ENCODE results near the gene TAL1. TPM values are rescaled to one million over a fixed set of nuclear protein-coding genes. Genes with fewer than 3 reads are reported as not detected.

TAL1 gene
- total and polyA plus RNA-seq, 10 of the 15 experiments (the other 5 are each of a cell fraction or from before 2014, with no cell fraction given) = 0.05 TPM; not detected in 9

- no peak for TF ChIP-seq CUX1 (IDR thresholded peaks at IDR 0.05; ENCODE audit: insufficient replicate concordance, low read depth, low read length)
Measured at GRCh38 chr1:47241114-47242113, 9.4 kb upstream of the TAL1 start (continued).

- ATAC-seq (no peak), FAIRE-seq (no peak), DNase-seq (ENCODE audit: low read depth, low spot score) (no peak)
- ChIA-PET RAD21 (ENCODE audit: unreplicated experiment) (no interaction called here), CTCF (interaction anchor here (0.6 to 1.1 kb wide), 2 partner anchors 24 to 240 kb away, joined by 3 to 4 read pairs; no protein-coding TSS in a partner anchor), POLR2A (no interaction called here), SMC1A (ENCODE audit: uncharacterized antibody, unreplicated experiment) (no interaction called here)
- Histone ChIP-seq H3K4me2 (ENCODE audit: control insufficient read depth, insufficient read depth) (no peak overlapping the region), H3K36me3 (ENCODE audit: control insufficient read depth in 2 of 2, insufficient read depth in 2 of 2, low read length in 1 of 2) (no peaks in the 10 kb centered on the region), H4K20me1 (ENCODE audit: control insufficient read depth, insufficient read depth) (no peaks in the 10 kb centered on the region), H3K4me1 (ENCODE audit: control insufficient read depth, insufficient read depth, low read length) (no peaks in the 10 kb centered on the region), H3K79me2 (ENCODE audit: control insufficient read depth, insufficient read depth, low read length) (no peaks in the 10 kb centered on the region), H3K9me3 (replicated peaks; ENCODE audit: control insufficient read depth, insufficient read depth, low read length) (no peaks in the 10 kb centered on the region), H3K9ac (ENCODE audit: control insufficient read depth, insufficient read depth, low read length) (no peak overlapping the region), H3K27me3 (replicated peaks in 1 of 2; ENCODE audit: control insufficient read depth in 2 of 2, insufficient read depth in 2 of 2, low read length in 1 of 2) (no peaks in the 10 kb centered on the region), H3K27ac (ENCODE audit: control insufficient read depth, insufficient read depth) (no peak overlapping the region), H2AFZ (ENCODE audit: control insufficient read depth, low read depth, low read length) (no peak overlapping the region), H3K4me3 (no peak overlapping the region)
- in situ Hi-C loops (cut with MboI) = no loop called here
- WGBS (ENCODE audit: insufficient coverage, insufficient replicate concordance, low lambda C conversion rate, missing lambda C conversion rate) = 30% methylated on average over 5 of the region's 5 CpGs
- intact Hi-C loops (cut with micrococcal nuclease; ENCODE audit: unreplicated experiment) = no loop called here
- no TSS peak for BruUV-seq (replicated peaks)
- no peak for TF ChIP-seq ELK1 (IDR thresholded peaks at IDR 0.05; ENCODE audit: low read depth, low read length)
- TF ChIP-seq ZNF687 (IDR thresholded peaks at IDR 0.05) = no peak
- TF ChIP-seq BCLAF1 (IDR thresholded peaks at IDR 0.05) = no peak
Measured at GRCh38 chr1:47238935-47239592, 7.0 kb upstream of the TAL1 start.

Measured in GM12878 (cell line).